NCI-H2196 (cell line): Measurements from ENCODE around the gene PLA2G2F.
"Not testable (repeated sequence)": the region's sequence is repeated elsewhere in the genome, so short reads cannot be mapped to it uniquely, and the experiment has no call there.

ENCODE experiments used
- DNase-seq: peaks from one replicate; lab custom pipeline; 2025; ENCODE audit not compliant: unreplicated experiment; lab: John Stamatoyannopoulos, UW

Gene PLA2G2F

DNA sequence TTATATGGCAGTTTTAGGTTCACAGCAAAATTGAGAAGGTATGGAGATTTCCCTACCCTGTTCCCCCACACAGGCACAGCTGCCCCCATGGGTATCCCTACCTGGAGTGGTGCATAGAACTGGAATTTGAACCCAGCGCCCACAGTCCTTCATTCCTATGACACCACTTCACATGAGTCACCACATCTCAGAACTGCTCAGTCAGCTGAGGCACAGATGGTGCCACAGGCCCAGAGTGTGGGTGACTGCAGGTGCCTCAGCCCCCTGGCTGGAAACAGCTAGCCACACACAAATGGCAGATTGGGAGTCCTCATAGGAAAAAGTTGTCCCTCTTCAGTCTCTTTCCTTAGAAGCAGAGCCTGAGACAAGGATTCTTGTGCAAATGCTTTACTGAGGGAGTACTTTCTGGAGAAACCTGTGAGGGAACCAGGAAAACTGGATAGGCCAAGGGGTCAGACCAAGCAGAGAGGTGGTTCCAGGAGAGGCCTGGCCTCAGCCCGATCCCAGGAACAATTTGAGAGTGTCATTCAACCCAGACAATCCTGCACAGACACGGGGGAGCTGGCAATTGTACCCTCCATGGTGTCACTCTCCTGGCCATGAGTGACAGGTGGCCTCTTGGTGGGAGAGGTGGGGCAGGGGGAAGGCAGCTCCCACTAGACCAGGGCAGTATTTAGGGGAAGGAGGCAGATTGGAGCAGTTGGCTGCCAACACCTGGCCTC lies 26.7 kb upstream of the PLA2G2F start:
- no peak for DNase-seq

- no peak for DNase-seq
These were observed 25.0 kb upstream of the PLA2G2F start for GRCh38 chr1:20114021-20114648.

- no peak for DNase-seq
These were observed 23.6 kb upstream of the PLA2G2F start for GRCh38 chr1:20115479-20115878.

DNA sequence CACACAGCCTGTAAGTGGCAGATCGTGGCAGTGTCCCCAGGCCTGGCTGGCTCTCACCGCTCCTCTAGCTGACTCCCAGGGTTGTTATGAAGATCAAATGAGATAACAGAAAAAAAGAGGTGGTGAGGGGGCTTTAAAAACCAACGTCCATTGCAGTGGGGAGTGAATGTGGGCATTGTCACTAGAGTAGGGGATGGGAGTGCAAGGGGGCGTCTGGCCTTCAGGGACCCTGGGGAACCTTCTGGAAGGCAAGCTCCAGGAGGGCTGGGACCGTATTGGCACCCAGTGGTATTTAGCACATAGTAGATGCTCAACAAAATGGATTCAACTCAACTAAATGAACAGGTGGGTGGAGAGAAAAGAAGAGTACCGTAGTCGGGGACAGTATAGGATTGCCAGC lies 23.2 kb upstream of the PLA2G2F start:
- DNase-seq = no peak

DNA sequence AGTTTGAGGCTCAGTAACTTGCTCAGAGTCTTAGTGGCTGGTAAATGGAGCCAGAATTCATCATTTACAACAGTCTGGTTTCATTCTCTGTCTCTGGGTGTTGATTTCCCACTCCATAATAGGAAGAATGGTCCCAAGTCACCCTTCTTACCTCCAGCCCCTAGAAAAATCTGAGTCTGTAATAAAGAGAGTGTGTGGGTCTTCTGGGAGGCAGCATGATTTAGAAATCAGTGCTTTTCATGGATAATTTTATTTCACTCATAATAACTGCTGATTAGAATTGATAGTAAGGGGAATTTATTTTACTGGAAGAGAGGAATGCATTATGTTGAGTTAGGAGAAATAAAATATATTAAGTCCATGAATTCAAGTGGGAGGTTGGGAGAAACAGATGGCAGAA lies 21.9 kb upstream of the PLA2G2F start:
- DNase-seq = no peak

DNA sequence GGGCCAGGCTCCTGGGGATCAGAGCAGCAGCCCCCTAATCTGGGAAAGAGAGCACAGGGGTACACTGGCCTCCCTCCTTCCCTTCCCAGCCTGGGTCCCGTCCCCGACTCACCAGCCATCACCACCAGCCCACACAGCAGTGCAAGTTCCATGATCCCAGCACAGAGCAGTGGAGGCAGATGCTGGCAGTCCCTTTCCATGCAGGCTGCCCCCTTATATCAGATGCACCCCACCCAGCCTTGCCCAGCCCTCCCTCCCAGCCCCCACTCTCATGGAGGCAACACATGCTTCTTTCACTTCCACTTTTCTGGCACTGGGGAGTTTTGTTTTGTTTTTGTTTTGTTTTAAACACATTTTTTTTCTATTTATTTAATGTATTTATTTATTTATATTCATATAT lies 19.8 kb upstream of the PLA2G2F start, which contains the start of gene PLA2G2D:
Gene PLA2G2D, minus strand, starts transcription at position 190 of the 400 bp plus-strand sequence. Its CDS starts 38 bp downstream, at position 152.
- no peak for DNase-seq

DNA sequence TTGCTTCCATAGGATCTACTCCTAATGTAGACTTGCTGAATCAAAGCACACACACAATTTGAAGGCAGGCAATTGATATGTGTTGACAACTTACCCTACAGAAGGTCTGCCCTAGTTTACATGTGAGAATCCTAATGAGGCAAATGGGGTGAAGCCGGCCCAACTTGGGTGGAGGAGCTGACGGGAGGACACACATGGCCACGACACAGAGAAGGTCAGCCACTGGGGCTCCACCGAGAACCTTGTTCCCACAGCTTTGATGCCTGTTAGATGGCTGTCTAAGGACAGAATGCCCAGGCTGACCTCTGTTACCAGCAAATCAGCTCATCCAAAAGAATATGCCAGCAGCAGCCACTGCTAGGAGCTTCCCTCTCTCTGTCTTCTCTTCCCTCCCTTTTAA lies 18.3 kb upstream of the PLA2G2F start:
- no peak for DNase-seq

DNA sequence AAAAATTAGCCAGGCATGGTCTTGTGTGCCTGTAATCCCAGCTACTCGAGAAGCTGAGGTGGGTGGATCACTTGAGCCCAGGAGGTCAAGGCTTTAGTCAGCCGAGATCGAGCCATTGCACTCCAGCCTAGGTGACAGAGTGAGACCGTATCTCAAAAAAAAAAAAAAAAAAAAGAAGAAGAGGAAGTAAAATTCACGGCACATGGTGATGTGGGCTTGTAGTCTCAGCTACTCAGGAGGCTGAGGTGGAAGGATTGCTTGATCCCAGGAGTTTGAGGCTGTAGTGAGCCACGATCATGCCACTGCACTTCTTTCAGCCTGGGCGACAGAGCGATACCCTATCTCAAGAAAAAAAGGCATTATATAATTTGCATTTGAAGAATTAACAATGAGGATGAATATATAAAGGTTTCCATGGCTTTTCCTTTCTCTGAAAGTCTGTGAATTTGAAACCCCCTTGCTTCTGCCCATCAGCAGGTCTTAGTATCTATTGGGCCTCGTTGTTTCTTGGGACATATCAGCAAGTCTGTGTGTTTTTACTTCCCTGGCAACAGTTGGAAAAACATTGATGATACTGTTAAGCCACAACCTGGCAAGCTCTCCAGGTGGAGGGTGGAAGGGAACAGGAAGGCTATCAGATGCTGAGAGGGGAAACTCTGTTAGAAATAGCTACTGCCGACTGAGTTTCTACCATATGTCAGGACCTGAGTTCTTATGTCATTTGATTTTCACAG lies 15.2 kb upstream of the PLA2G2F start:
- peak; percentile 8 for DNase-seq

- DNase-seq = peak; percentile 45
These were observed 14.6 kb upstream of the PLA2G2F start for GRCh38 chr1:20124456-20125057.

DNA sequence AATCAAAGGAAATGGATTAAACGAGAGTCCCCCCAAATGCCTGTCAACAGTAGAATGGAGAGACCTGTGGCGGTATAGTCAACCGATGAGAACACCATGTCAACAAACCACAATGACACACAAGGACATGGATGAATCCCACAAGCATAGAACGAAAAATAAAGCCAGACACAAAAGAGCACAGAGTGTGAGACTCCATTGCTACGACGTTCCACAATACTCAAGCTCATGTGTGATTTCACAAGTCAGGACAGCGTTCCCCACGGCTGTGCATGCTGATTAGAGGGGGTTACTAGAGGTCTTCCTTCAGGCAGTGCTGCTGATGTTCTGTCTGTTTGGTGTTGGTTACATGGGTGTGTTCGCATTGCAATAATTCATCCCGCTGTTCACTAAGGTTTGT lies 14.0 kb upstream of the PLA2G2F start:
- no peak for DNase-seq

- DNase-seq = no peak
These were observed 12.9 kb upstream of the PLA2G2F start for GRCh38 chr1:20126041-20126805.

- no peak for DNase-seq
These were observed 12.2 kb upstream of the PLA2G2F start for GRCh38 chr1:20126806-20127440.

GRCh38 chr1:20130518-20130917 lies 8.6 kb upstream of the PLA2G2F start:
- not testable (repeated sequence) for DNase-seq

GRCh38 chr1:20134995-20135394 lies 4.1 kb upstream of the PLA2G2F start:
- no peak for DNase-seq

DNA sequence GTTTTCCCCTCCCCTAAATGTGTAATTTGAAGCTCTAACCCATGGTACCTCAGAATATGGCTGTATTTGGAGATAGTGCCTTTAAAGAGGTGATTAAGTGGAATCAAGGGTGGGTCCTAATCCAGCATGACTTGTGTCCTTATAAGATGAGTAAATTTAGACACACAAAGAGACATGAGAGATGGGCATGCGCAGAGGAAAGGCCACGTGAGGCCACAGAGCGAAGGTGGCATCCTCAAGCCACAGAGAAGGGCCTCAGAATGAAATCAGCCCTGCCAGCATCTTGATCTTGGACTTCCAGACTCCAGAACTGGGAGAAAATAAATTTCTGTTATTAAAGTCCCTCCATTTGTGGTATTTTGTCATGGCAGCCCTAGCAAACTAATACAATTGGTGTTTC lies 2.9 kb upstream of the PLA2G2F start:
- DNase-seq = no peak

GRCh38 chr1:20137055-20137454 lies 2.1 kb upstream of the PLA2G2F start:
- no peak for DNase-seq

DNA sequence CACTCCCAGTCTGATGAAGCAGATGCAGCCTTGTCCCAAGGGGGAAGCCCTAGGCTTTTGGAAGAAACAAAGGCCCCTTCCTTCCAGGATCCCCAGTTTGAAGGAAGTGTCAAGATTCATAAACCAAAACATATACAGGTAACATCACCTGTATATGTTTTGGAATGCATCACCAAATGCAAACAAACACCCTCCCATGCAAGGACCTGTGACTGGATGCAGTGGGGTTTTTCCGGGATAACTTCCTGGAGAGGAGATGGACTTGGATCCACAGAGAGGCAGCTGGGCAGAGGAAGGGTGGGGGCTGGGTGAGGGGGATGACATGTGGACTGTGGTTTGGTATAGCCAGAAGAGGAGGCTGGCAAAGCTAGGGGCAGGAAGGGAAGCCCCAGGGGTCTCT lies 1.5 kb upstream of the PLA2G2F start:
- no peak for DNase-seq

DNA sequence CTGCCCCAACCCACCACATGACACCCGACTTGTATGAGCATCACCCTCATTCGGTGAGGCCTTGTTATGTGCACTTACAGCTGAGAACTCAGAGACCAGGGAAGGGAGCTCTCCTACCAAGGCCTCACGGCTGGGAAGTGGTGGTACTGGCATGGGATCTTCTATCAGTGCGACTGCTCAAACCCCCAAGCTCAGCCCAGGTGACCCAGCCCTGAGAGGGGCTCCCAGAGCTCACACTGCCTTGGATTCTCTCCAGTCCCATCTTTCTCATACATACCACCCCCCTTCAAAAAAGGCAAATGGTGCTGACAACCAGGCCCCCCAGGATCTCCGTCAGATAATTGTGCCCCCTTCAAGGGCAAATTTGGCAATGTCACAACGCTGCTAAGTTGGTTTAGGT lies 777 bp upstream of the PLA2G2F start:
- no peak for DNase-seq

- no peak for DNase-seq
These were observed 871 bp downstream of the PLA2G2F start for GRCh38 chr1:20139776-20140612.

DNA sequence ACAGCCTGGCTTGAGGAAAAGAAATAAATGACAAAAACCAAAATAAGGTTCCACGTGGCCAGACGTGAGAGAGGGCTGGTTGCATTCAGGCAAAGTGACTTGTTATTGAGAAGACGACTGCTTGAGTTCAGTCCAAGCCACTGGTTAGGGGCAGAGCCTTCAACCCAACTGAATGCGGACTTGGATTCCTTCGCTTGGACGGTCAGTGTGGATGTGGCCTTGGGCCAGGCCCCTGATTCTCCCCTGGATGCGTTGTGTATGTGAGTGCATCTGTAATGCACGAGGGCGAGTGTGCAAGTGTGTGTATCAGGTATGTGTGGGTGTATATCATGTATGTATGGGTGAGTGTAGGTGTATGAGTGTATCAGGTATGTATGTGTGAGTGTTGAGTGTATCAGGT lies 1.9 kb downstream of the PLA2G2F start:
- DNase-seq = no peak
